ENCODE data around the gene AQP5. TPM values are rescaled to one million over a fixed set of nuclear protein-coding genes. Genes with fewer than 3 reads are reported as not detected.

AQP5 gene
- total and polyA plus RNA-seq, 2 of the 8 experiments (the other 6 are each of a cell fraction or from before 2014, with no cell fraction given) = 2.5 to 3.2 TPM

DNA sequence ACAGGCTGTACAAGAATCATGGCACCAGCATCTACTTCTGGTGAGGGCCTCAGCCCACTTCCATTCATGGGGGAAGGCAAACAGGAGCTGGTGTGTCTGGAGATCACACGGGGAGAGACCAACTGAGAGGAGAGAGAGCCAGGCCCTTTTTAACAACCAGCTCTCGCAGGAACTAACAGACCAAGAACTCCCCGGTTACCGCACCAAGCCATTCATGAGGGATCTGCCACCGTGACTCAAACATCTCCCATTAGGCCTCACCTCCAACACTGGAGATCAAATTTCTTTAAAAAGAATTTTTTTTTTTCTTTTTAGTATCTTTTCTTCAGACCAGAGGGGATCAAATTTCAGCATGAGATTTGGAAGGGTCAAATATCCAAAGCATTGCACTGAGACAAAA is 27.9 kb upstream of the AQP5 start:
- no peak overlapping the region for H2BK15ac ChIP-seq (ENCODE audit: low read length)
- H3K27me3 ChIP-seq (replicated peaks in 1 of 4; ENCODE audit: control insufficient read depth in 3 of 4, extremely low read depth in 1 of 4, insufficient read depth in 3 of 4, low read length in 3 of 4) = no peaks in the 10 kb centered on the region; a peak in 1 of 7 replicates
- CTCF ChIA-PET (ENCODE audit: partially characterized antibody) = interaction anchor here (0.7 to 6.5 kb wide), 6 partner anchors 8 to 67 kb away, joined by 3 to 53 read pairs (median 8); no protein-coding TSS in a partner anchor
- H3K79me2 ChIP-seq (ENCODE audit: control insufficient read depth in 1 of 2, insufficient read depth in 2 of 2, low read length in 2 of 2) = no peaks in the 10 kb centered on the region
- H2BK5ac ChIP-seq (ENCODE audit: low read depth, low read length) = no peak overlapping the region
- POLR2A ChIA-PET (ENCODE audit: partially characterized antibody) = interaction anchor here (1.1 kb wide), 1 partner anchor 50 kb away, joined by 3 read pairs; no protein-coding TSS in a partner anchor
- H2BK12ac ChIP-seq (ENCODE audit: low read depth, low read length) = no peak overlapping the region
- no peaks in the 10 kb centered on the region for H3K23me2 ChIP-seq (ENCODE audit: low read depth, low read length)
- H2BK120ac ChIP-seq (replicated peaks; ENCODE audit: low read depth, low read length) = no peak overlapping the region
- no peak overlapping the region for H4K8ac ChIP-seq (ENCODE audit: extremely low read depth, insufficient read depth, low read length)
- no peaks in the 10 kb centered on the region for H4K20me1 ChIP-seq (replicated peaks in 1 of 2; ENCODE audit: control insufficient read depth in 1 of 2, insufficient read depth in 2 of 2, low read length in 2 of 2)
- no peak overlapping the region for H3K9ac ChIP-seq (replicated peaks in 1 of 4; ENCODE audit: extremely low read depth in 1 of 4, low read depth in 3 of 4, low read length in 3 of 4)
- H2AK5ac ChIP-seq (ENCODE audit: low read depth, low read length) = no peak overlapping the region
- no peak overlapping the region for H3K56ac ChIP-seq (replicated peaks; ENCODE audit: insufficient read length, low read depth, low read length)
- H3K4me3 ChIP-seq (ENCODE audit: extremely low read depth in 1 of 4, insufficient read depth in 2 of 4, low read depth in 3 of 4, low read length in 4 of 4) = no peak overlapping the region
- no peak overlapping the region for H3K14ac ChIP-seq (ENCODE audit: insufficient read length)
- H3K23ac ChIP-seq (ENCODE audit: insufficient read length) = no peak overlapping the region
- H3K4ac ChIP-seq (replicated peaks; ENCODE audit: insufficient read length, low read depth, low read length) = no peak overlapping the region
- peak overlapping the region; percentile 12; the same call in 1 of the 2 replicates for H2AFZ ChIP-seq (ENCODE audit: low read length)
- H3K79me1 ChIP-seq (ENCODE audit: low read depth, low read length) = no peaks in the 10 kb centered on the region
- no peak overlapping the region for H3K4me2 ChIP-seq (ENCODE audit: insufficient read depth in 1 of 2, low read depth in 2 of 2, low read length in 2 of 2)
- H3K36me3 ChIP-seq (ENCODE audit: control insufficient read depth in 2 of 4, insufficient read depth in 4 of 4, low read length in 3 of 4) = no peaks in the 10 kb centered on the region
- no peak overlapping the region for H3K18ac ChIP-seq (ENCODE audit: extremely low read depth, low read length)
- H2BK20ac ChIP-seq (ENCODE audit: low read length) = no peak overlapping the region
- H3K4me1 ChIP-seq (replicated peaks in 1 of 4; ENCODE audit: control insufficient read depth in 3 of 4, insufficient read depth in 4 of 4, low read length in 3 of 4) = no peaks in the 10 kb centered on the region
- H4K91ac ChIP-seq (replicated peaks; ENCODE audit: insufficient read length, low read length) = no peak overlapping the region
- 83% methylated on average over 5 of the region's 5 CpGs; no CpG with 5 or more reads in 1 of the 2 experiments for WGBS, 2 experiments (ENCODE audit: extremely low coverage in 1 of 2, insufficient coverage in 1 of 2, insufficient read length in 1 of 2, insufficient replicate concordance in 2 of 2, low coverage in 1 of 2, low lambda C conversion rate in 2 of 2, missing lambda C conversion rate in 1 of 2)
- H3K9me3 ChIP-seq (ENCODE audit: insufficient read depth in 2 of 2, low read depth in 1 of 2, low read length in 1 of 2) = no peaks in the 10 kb centered on the region
- FAIRE-seq (no peak), DNase-seq (ENCODE audit: low read depth in 1 of 2, low spot score in 2 of 2) (no peak)
- H3K27ac ChIP-seq (ENCODE audit: low read depth, low read length) = no peak overlapping the region
- no peak overlapping the region for H4K5ac ChIP-seq (ENCODE audit: insufficient read length, low read depth, low read length)
- TF ChIP-seq HDAC2 (IDR thresholded peaks at IDR 0.05; ENCODE audit: borderline replicate concordance in 1 of 2, low read depth in 2 of 2, low read length in 2 of 2) = no peak
- TF ChIP-seq JUND (IDR thresholded peaks at IDR 0.05; ENCODE audit: low read length) = no peak
- no peak for TF ChIP-seq ZNF274 (IDR thresholded peaks at IDR 0.05; ENCODE audit: borderline replicate concordance, extremely low read depth, low read length)

All from H1 (cell line).